22Rv1 (cell line): Measurements from ENCODE around the gene MAN1A1.

Source experiments
- H3K27ac ChIP-seq: fragments of 450-650 bp; 2 replicates; pipeline ENCODE4 v1.5.1; 2017
- CTCF ChIP-seq: fragments of 450-650 bp; IDR thresholded peaks from 2 replicates; pipeline ENCODE4 v1.5.1; 2017; ENCODE audit warnings: mild to moderate bottlenecking
- ZFX ChIP-seq: fragments of 450-650 bp; IDR thresholded peaks from 2 replicates; pipeline ENCODE4 v1.6.1; 2017; ENCODE audit warnings: antibody characterized with exemption, borderline replicate concordance

MAN1A1 gene

GRCh38 chr6:119174879-119175817 lies 174.4 kb downstream of the MAN1A1 start:
- no peak overlapping the region for H3K27ac ChIP-seq
- TF ChIP-seq CTCF, result no peak
- no peak for TF ChIP-seq ZFX

- TF ChIP-seq ZFX (no peak), CTCF (no peak)
- no peak overlapping the region for H3K27ac ChIP-seq
Observed at GRCh38 chr6:119174085-119174445, 175.5 kb downstream of the MAN1A1 start.

GRCh38 chr6:119173249-119174084 lies 176.1 kb downstream of the MAN1A1 start:
- TF ChIP-seq CTCF, result no peak
- TF ChIP-seq ZFX, result no peak
- no peak overlapping the region for H3K27ac ChIP-seq

- no peak overlapping the region for H3K27ac ChIP-seq
- TF ChIP-seq CTCF (no peak), ZFX (no peak)
Observed at GRCh38 chr6:119172824-119173223, 176.7 kb downstream of the MAN1A1 start.

GRCh38 chr6:119171864-119172588 lies 177.5 kb downstream of the MAN1A1 start:
- TF ChIP-seq ZFX (no peak), CTCF (no peak)
- no peak overlapping the region for H3K27ac ChIP-seq

- TF ChIP-seq ZFX, result no peak
- TF ChIP-seq CTCF, result no peak
- H3K27ac ChIP-seq, result no peak overlapping the region
Observed at GRCh38 chr6:119171088-119171841, 178.3 kb downstream of the MAN1A1 start.
